HepG2 (cell line): ENCODE results near the gene ABHD4. TPM values are rescaled to one million over a fixed set of nuclear protein-coding genes. Genes with fewer than 3 reads are reported as not detected.

Source experiments
- ASH2L ChIP-seq: fragments of 300-600, 200-600 bp; sonication (generic); IDR thresholded peaks from 2 replicates; pipeline ENCODE4 v1.7.0; 2017; ENCODE audit warnings: low read depth, mild to moderate bottlenecking, moderate library complexity, mixed read lengths, low read length; ENCODE audit not compliant: insufficient read length
- ATAD3A ChIP-seq: sonication (generic); formaldehyde crosslinking; IDR thresholded peaks from 2 replicates; pipeline ENCODE4 v1.4.0; 2020; ENCODE audit warnings: missing genetic modification reagents
- CTCF ChIP-seq: sonication (generic); formaldehyde crosslinking; IDR thresholded peaks from 2 replicates; pipeline ENCODE4 v1.5.0; 2020; ENCODE audit warnings: mild to moderate bottlenecking, missing genetic modification reagents, moderate library complexity
- ISX ChIP-seq: sonication (generic); formaldehyde crosslinking; conservative IDR thresholded peaks from 2 replicates; pipeline ENCODE4 v1.5.0; 2020; ENCODE audit warnings: missing genetic modification reagents
- MBNL3 ChIP-seq: fragments of 250-450 bp; sonication (Bioruptor Pico); conservative IDR thresholded peaks from 2 replicates; pipeline ENCODE4 v1.8.0; 2022; ENCODE audit warnings: mild to moderate bottlenecking, inconsistent platforms
- NFATC3 ChIP-seq: sonication (generic); formaldehyde crosslinking; IDR thresholded peaks from 2 replicates; pipeline ENCODE4 v1.5.1; 2020; ENCODE audit warnings: mild to moderate bottlenecking, missing genetic modification reagents
- SKI ChIP-seq: fragments of 450-650 bp; IDR thresholded peaks from one replicate; pipeline ENCODE4 v1.6.1; 2018; ENCODE audit warnings: mild to moderate bottlenecking; ENCODE audit not compliant: partially characterized antibody
- STAT6 ChIP-seq: sonication (generic); formaldehyde crosslinking; IDR thresholded peaks from 2 replicates; pipeline ENCODE4 v1.4.0; 2020; ENCODE audit warnings: missing genetic modification reagents, mild to moderate bottlenecking, borderline replicate concordance
- TBL1XR1 ChIP-seq: fragments of 150-350 bp; IDR thresholded peaks from 2 replicates; pipeline ENCODE4 v1.6.1; 2014; ENCODE audit warnings: borderline replicate concordance, low read length; ENCODE audit not compliant: partially characterized antibody
- ZHX2 ChIP-seq, 2 experiments: sonication (generic) in 1 of 2; formaldehyde crosslinking in 1 of 2; IDR thresholded peaks; 2 replicates each; pipeline versions ENCODE4 v1.6.1 to v1.9.0; 2014 to 2022; ENCODE audit warnings: antibody characterized with exemption in 1 of 2, borderline replicate concordance in 1 of 2, inconsistent platforms in 1 of 2, low read depth in 1 of 2, missing genetic modification reagents in 1 of 2
- ZNF24 ChIP-seq: fragments of 450-650 bp; IDR thresholded peaks from 2 replicates; pipeline ENCODE4 v1.6.1; 2017; ENCODE audit warnings: antibody characterized with exemption, mild to moderate bottlenecking
- ZNF431 ChIP-seq: sonication (generic); formaldehyde crosslinking; IDR thresholded peaks from 2 replicates; pipeline ENCODE4 v1.9.0; 2022; ENCODE audit warnings: missing genetic modification reagents, low read depth, mild to moderate bottlenecking, borderline replicate concordance
- ZNF577 ChIP-seq: sonication (generic); formaldehyde crosslinking; IDR thresholded peaks from 2 replicates; pipeline ENCODE4 v1.4.0; 2020; ENCODE audit warnings: mild to moderate bottlenecking, low read depth, missing genetic modification reagents, borderline replicate concordance
- ZNF678 ChIP-seq: sonication (generic); formaldehyde crosslinking; IDR thresholded peaks from 2 replicates; pipeline ENCODE4 v1.4.0; 2020; ENCODE audit warnings: mild to moderate bottlenecking, missing genetic modification reagents
- ZNF724P ChIP-seq: sonication (generic); formaldehyde crosslinking; IDR thresholded peaks from 2 replicates; pipeline ENCODE4 v1.8.0; 2022; ENCODE audit warnings: missing genetic modification reagents, borderline replicate concordance
- ZNF749 ChIP-seq: sonication (generic); formaldehyde crosslinking; IDR thresholded peaks from 2 replicates; pipeline ENCODE4 v1.8.0; 2022; ENCODE audit warnings: mild to moderate bottlenecking, missing genetic modification reagents, moderate library complexity, borderline replicate concordance
- ZNF776 ChIP-seq: sonication (generic); formaldehyde crosslinking; IDR thresholded peaks from 2 replicates; pipeline ENCODE4 v1.4.0; 2020; ENCODE audit warnings: mild to moderate bottlenecking, missing genetic modification reagents
- ZNF782 ChIP-seq: sonication (generic); formaldehyde crosslinking; IDR thresholded peaks from 2 replicates; pipeline ENCODE4 v1.4.0; 2020; ENCODE audit warnings: missing genetic modification reagents, mild to moderate bottlenecking, borderline replicate concordance
- polyA plus RNA-seq, 8 experiments: library from polyadenylated mRNA; depleted of rRNA in 3 of 8; stranded (reverse) in 7 of 8; unstranded in 1 of 8; fragments of >200 nt; fragmentation: Illumina TruSeq in 4 of 8; extraction: Trizol in 4 of 8; gene quantifications; 2 replicates each; pipeline versions ENCODE4 v1.2.1 to v1.2.3, GENCODE V29; 2011 to 2016; ENCODE audit warnings: low read depth in 4 of 8, missing spikeins in 1 of 8, mixed read lengths in 1 of 8; ENCODE audit not compliant: insufficient read depth in 1 of 8
- total RNA-seq, 5 experiments: library from RNA; depleted of rRNA; stranded (reverse); fragments of >200 nt; fragmentation: Illumina TruSeq; extraction: Trizol; gene quantifications; 2 replicates each; pipeline ENCODE4 v1.2.3, GENCODE V29; 2016; ENCODE audit warnings: low read depth in 1 of 5

Gene ABHD4
- total and polyA plus RNA-seq, 2 of the 13 experiments (the other 11 are each of a cell fraction or from before 2014, with no cell fraction given) = 16.1 to 47.5 TPM

- TF ChIP-seq CTCF (CRISPR knock-in tag) (peak; percentile 14; the same call in 1 of the 2 replicates), STAT6 (CRISPR knock-in tag) (0 out of 2 replicates have a peak, but pooled peaks have one; percentile 81), ZNF782 (CRISPR knock-in tag) (no peak), ZNF577 (CRISPR knock-in tag) (no peak), TBL1XR1 (peak; percentile 6), ZNF24 (0 out of 2 replicates have a peak, but pooled peaks have one; percentile 5), ASH2L (no peak), ZNF749 (CRISPR knock-in tag) (0 out of 2 replicates have a peak, but pooled peaks have one; percentile 46), SKI (no peak), ISX (0 out of 2 replicates have a peak, but pooled peaks have one; percentile 11), ZHX2 (IDR thresholded peaks at IDR 0.05; ENCODE audit: low read depth) (no peak), ZHX2 (CRISPR knock-in tag; IDR thresholded peaks at IDR 0.05; ENCODE audit: borderline replicate concordance) (peak; percentile 93; the same call in 1 of the 2 replicates), NFATC3 (CRISPR knock-in tag) (no peak; the same call in 1 of the 2 replicates), ZNF678 (CRISPR knock-in tag) (no peak), MBNL3 (CRISPR knock-in tag) (no peak), ATAD3A (CRISPR knock-in tag) (no peak), ZNF724P (CRISPR knock-in tag) (0 out of 2 replicates have a peak, but pooled peaks have one; percentile 72), ZNF776 (CRISPR knock-in tag) (peak; percentile 23; the same call in 1 of the 2 replicates), ZNF431 (CRISPR knock-in tag) (peak; percentile 92; the same call in 1 of the 2 replicates)
These were observed 9.5 kb upstream of the ABHD4 start (continued) for GRCh38 chr14:22588526-22589095.
